ENCODE data around the gene KCNIP4.

- TF ChIP-seq CTCF (IDR thresholded peaks at IDR 0.05) (no peak), POLR2A (IDR thresholded peaks at IDR 0.05) (no peak)
These were observed 994.0 kb downstream of the KCNIP4 start for GRCh38 chr4:20954541-20954940.
